H9 (cell line): ENCODE measurements around the gene TACC2. TPM values are rescaled to one million over a fixed set of nuclear protein-coding genes. Genes with fewer than 3 reads are reported as not detected.

ENCODE experiments used
- DNase-seq: peaks from one replicate; pipeline ENCODE4 v3.0.0-alpha.2; 2017
- H2AFZ ChIP-seq: one replicate; pipeline ENCODE4 v1.6.1; 2013; ENCODE audit warnings: mild to moderate bottlenecking, low read length, control low read depth, moderate library complexity
- H2AK5ac ChIP-seq: 2 replicates; pipeline ENCODE4 v1.6.1; 2013; ENCODE audit warnings: low read length, control low read depth, mixed read lengths; ENCODE audit not compliant: insufficient read length
- H2BK120ac ChIP-seq: one replicate; pipeline ENCODE4 v1.6.1; 2013; ENCODE audit warnings: low read depth, mild to moderate bottlenecking, low read length, control low read depth, inconsistent platforms; ENCODE audit not compliant: poor library complexity, severe bottlenecking
- H2BK12ac ChIP-seq: 2 replicates; pipeline ENCODE4 v1.6.1; 2013; ENCODE audit warnings: low read length, control low read depth, mixed read lengths, low read depth; ENCODE audit not compliant: insufficient read length
- H2BK15ac ChIP-seq: 2 replicates; pipeline ENCODE4 v1.6.1; 2013; ENCODE audit warnings: low read depth, low read length, control low read depth
- H2BK20ac ChIP-seq: one replicate; pipeline ENCODE4 v1.6.1; 2013; ENCODE audit warnings: low read depth, mild to moderate bottlenecking, low read length, control low read depth, inconsistent platforms; ENCODE audit not compliant: poor library complexity, severe bottlenecking
- H2BK5ac ChIP-seq: 2 replicates; pipeline ENCODE4 v1.6.1; 2013; ENCODE audit warnings: low read length, control low read depth, mixed read lengths; ENCODE audit not compliant: insufficient read length
- H3K14ac ChIP-seq: 2 replicates; pipeline ENCODE4 v1.6.1; 2013; ENCODE audit warnings: low read length, control low read depth; ENCODE audit not compliant: insufficient read depth
- H3K18ac ChIP-seq: 2 replicates; pipeline ENCODE4 v1.6.1; 2013; ENCODE audit warnings: low read depth, mild to moderate bottlenecking, mixed read lengths, low read length, control low read depth; ENCODE audit not compliant: insufficient read length
- H3K23ac ChIP-seq: 2 replicates; pipeline ENCODE4 v1.6.1; 2013; ENCODE audit warnings: low read length, control low read depth, mixed read lengths, low read depth; ENCODE audit not compliant: insufficient read length
- H3K23me2 ChIP-seq: 2 replicates; pipeline ENCODE4 v1.6.1; 2013; ENCODE audit warnings: low read depth, mild to moderate bottlenecking, mixed read lengths, low read length, control low read depth; ENCODE audit not compliant: insufficient read length, poor library complexity, severe bottlenecking
- H3K27ac ChIP-seq: 2 replicates; pipeline ENCODE4 v1.5.1; 2013; ENCODE audit warnings: low read length, control low read depth, mixed read lengths, low read depth; ENCODE audit not compliant: insufficient read length
- H3K27me3 ChIP-seq: 2 replicates; pipeline ENCODE4 v1.6.1; 2013; ENCODE audit warnings: low read length, control low read depth, inconsistent platforms; ENCODE audit not compliant: insufficient read depth
- H3K4ac ChIP-seq: 2 replicates; pipeline ENCODE4 v1.6.1; 2013; ENCODE audit warnings: low read depth, mild to moderate bottlenecking, control low read depth, inconsistent platforms, low read length, moderate library complexity
- H3K4me1 ChIP-seq: 2 replicates; pipeline ENCODE4 v1.6.1; 2013; ENCODE audit warnings: low read length, control low read depth, inconsistent platforms; ENCODE audit not compliant: insufficient read depth
- H3K4me2 ChIP-seq: 2 replicates; pipeline ENCODE4 v1.6.1; 2013; ENCODE audit warnings: low read length, control low read depth, mixed read lengths; ENCODE audit not compliant: insufficient read length, insufficient read depth
- H3K56ac ChIP-seq: 2 replicates; pipeline ENCODE4 v1.6.1; 2013; ENCODE audit warnings: low read depth, mild to moderate bottlenecking, mixed read lengths, low read length, control low read depth; ENCODE audit not compliant: insufficient read length
- H3K79me1 ChIP-seq: 2 replicates; pipeline ENCODE4 v1.6.1; 2013; ENCODE audit warnings: low read depth, mild to moderate bottlenecking, moderate library complexity, low read length, control low read depth, inconsistent platforms; ENCODE audit not compliant: insufficient read depth, poor library complexity, severe bottlenecking
- H3K79me2 ChIP-seq: 2 replicates; pipeline ENCODE4 v1.6.1; 2013; ENCODE audit warnings: low read length, control low read depth, inconsistent platforms; ENCODE audit not compliant: insufficient read depth
- H3K9ac ChIP-seq: 2 replicates; pipeline ENCODE4 v1.6.1; 2013; ENCODE audit warnings: low read length, control low read depth, mixed read lengths; ENCODE audit not compliant: insufficient read length; ENCODE audit errors: extremely low read depth
- H3K9me3 ChIP-seq: one replicate; pipeline ENCODE4 v1.6.1; 2013; ENCODE audit warnings: low read depth, low read length, inconsistent platforms; ENCODE audit not compliant: control insufficient read depth
- H3T11ph ChIP-seq: one replicate; pipeline ENCODE4 v1.6.1; 2013; ENCODE audit warnings: mild to moderate bottlenecking, low read length, control low read depth, inconsistent platforms
- H4K20me1 ChIP-seq: one replicate; pipeline ENCODE4 v1.6.1; 2013; ENCODE audit not compliant: control insufficient read depth, insufficient read length, insufficient read depth
- H4K5ac ChIP-seq: 2 replicates; pipeline ENCODE4 v1.6.1; 2013; ENCODE audit warnings: low read depth, mild to moderate bottlenecking, mixed read lengths, low read length, control low read depth; ENCODE audit not compliant: insufficient read length
- H4K8ac ChIP-seq: replicated peaks from 2 replicates; pipeline ENCODE4 v1.6.1; 2013; ENCODE audit warnings: low read length, control low read depth, mixed read lengths, low read depth; ENCODE audit not compliant: insufficient read length
- H4K91ac ChIP-seq: 2 replicates; pipeline ENCODE4 v1.6.1; 2013; ENCODE audit warnings: low read depth, mild to moderate bottlenecking, moderate library complexity, mixed read lengths, low read length, control low read depth; ENCODE audit not compliant: insufficient read length
- H3K27ac Mint-ChIP-seq, 3 experiments: 2 replicates in 2 of 3; 3 replicates in 1 of 3; pipeline ENCODE4 v1.8.0; 2020 to 2021; ENCODE audit warnings: mixed read lengths in 3 of 3, mild to moderate bottlenecking in 1 of 3, moderate library complexity in 1 of 3
- H3K27me3 Mint-ChIP-seq: 2 replicates; pipeline ENCODE4 v1.8.0; 2021; ENCODE audit warnings: low read depth, mild to moderate bottlenecking, moderate library complexity, mixed read lengths
- H3K36me3 Mint-ChIP-seq, 3 experiments: 2 replicates in 2 of 3; 3 replicates in 1 of 3; pipeline ENCODE4 v1.8.0; 2020 to 2021; ENCODE audit warnings: low read depth in 3 of 3, mixed read lengths in 3 of 3; ENCODE audit not compliant: insufficient read depth in 1 of 3
- H3K4me1 Mint-ChIP-seq, 2 experiments: 2 replicates each; pipeline ENCODE4 v1.8.0; 2020; ENCODE audit warnings: mixed read lengths in 2 of 2
- H3K4me3 Mint-ChIP-seq, 2 experiments: 2 replicates in 1 of 2; 3 replicates in 1 of 2; pipeline ENCODE4 v1.8.0; 2020 to 2021; ENCODE audit warnings: mild to moderate bottlenecking in 2 of 2, mixed read lengths in 2 of 2, moderate library complexity in 1 of 2
- H3K9me3 Mint-ChIP-seq, 2 experiments: 2 replicates in 1 of 2; 3 replicates in 1 of 2; pipeline ENCODE4 v1.8.0; 2020; ENCODE audit warnings: mild to moderate bottlenecking in 2 of 2, mixed read lengths in 2 of 2, moderate library complexity in 1 of 2
- WGBS: extraction: QIAGEN DNeasy Blood & Tissue Kit; methylation state at CpG from one replicate; pipeline ENCODE4 v1.1.7; 2013; ENCODE audit warnings: missing lambda C conversion rate, low lambda C conversion rate, mixed read lengths; ENCODE audit not compliant: insufficient read length; ENCODE audit errors: extremely low coverage; 5-methylcytosine and 5-hydroxymethylcytosine counted together
- total RNA-seq: library from RNA; stranded (reverse); gene quantifications from 2 replicates; pipeline ENCODE4 v1.2.1, GENCODE V29; 2021
- TF ChIP-seq, protein P1 (sequence below): fragments of 200-600 bp; sonication (generic); conservative IDR thresholded peaks from 3 replicates; pipeline ENCODE4 v1.8.0; 2021; ENCODE audit warnings: antibody characterized with exemption, mild to moderate bottlenecking

Gene TACC2
- total RNA-seq, 1 experiment from 2014 or later = 58.1 TPM

DNA sequence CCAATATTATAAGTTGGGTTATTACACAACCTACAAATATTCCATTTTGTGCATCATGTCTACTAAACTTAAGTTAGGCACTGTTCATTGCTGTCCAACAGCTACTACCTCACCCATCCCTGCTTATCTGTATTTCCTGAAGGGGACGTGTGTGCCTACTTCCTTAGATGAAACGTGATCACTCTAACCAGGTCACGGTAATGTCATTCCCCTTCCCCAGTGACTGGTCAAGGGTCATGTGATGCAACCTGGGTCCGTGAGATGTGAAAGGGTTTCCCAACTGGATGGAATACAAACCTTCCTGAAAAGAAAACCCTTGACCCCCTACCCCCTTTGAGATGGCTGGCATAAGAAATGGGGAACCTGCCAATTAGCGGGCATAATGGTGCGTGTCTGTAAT is 12.4 kb upstream of the TACC2 start:
- no peak overlapping the region for H3K56ac ChIP-seq
- WGBS = no CpG with 5 or more reads among the region's 6 CpGs
- Mint-ChIP-seq H3K4me3 (no peak overlapping the region), H3K36me3 (peaks cover 19 to 37% (median 34%) of the 10 kb centered on the region in 3 experiments), H3K4me1 (peaks cover 11 to 15% of the 10 kb centered on the region in 2 experiments), H3K9me3 (peaks cover 20 to 29% of the 10 kb centered on the region in 2 experiments), H3K27ac (no peak overlapping the region), H3K27me3 (peaks cover 10% of the 10 kb centered on the region)
- H4K8ac ChIP-seq = no peak overlapping the region
- H3K79me1 ChIP-seq = no peaks in the 10 kb centered on the region
- H3K79me2 ChIP-seq = peaks cover 2% of the 10 kb centered on the region; the same call in 1 of the 2 replicates
- H3K9ac ChIP-seq = no peak overlapping the region
- no peak overlapping the region for H2AFZ ChIP-seq
- H2BK12ac ChIP-seq = no peak overlapping the region
- no peak overlapping the region for H2BK120ac ChIP-seq
- no peak for DNase-seq
- TF ChIP-seq, protein P1, sequence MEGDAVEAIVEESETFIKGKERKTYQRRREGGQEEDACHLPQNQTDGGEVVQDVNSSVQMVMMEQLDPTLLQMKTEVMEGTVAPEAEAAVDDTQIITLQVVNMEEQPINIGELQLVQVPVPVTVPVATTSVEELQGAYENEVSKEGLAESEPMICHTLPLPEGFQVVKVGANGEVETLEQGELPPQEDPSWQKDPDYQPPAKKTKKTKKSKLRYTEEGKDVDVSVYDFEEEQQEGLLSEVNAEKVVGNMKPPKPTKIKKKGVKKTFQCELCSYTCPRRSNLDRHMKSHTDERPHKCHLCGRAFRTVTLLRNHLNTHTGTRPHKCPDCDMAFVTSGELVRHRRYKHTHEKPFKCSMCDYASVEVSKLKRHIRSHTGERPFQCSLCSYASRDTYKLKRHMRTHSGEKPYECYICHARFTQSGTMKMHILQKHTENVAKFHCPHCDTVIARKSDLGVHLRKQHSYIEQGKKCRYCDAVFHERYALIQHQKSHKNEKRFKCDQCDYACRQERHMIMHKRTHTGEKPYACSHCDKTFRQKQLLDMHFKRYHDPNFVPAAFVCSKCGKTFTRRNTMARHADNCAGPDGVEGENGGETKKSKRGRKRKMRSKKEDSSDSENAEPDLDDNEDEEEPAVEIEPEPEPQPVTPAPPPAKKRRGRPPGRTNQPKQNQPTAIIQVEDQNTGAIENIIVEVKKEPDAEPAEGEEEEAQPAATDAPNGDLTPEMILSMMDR = no peak
- no peak overlapping the region for H2BK15ac ChIP-seq
- H4K5ac ChIP-seq = no peak overlapping the region
- no peak overlapping the region for H3K23ac ChIP-seq
- peaks cover 6% of the 10 kb centered on the region for H3K23me2 ChIP-seq
- no peak overlapping the region for H3K14ac ChIP-seq
- no peak overlapping the region for H3K18ac ChIP-seq
- H3K4ac ChIP-seq = no peak overlapping the region
- peaks cover 18% of the 10 kb centered on the region for H3K9me3 ChIP-seq
- no peak overlapping the region for H3K27ac ChIP-seq
- no peak overlapping the region for H2AK5ac ChIP-seq
- H3K27me3 ChIP-seq = no peaks in the 10 kb centered on the region
- H4K91ac ChIP-seq = no peak overlapping the region
- no peaks in the 10 kb centered on the region for H4K20me1 ChIP-seq
- no peak overlapping the region for H3T11ph ChIP-seq
- no peak overlapping the region for H2BK20ac ChIP-seq
- H2BK5ac ChIP-seq = no peak overlapping the region
- no peak overlapping the region for H3K4me2 ChIP-seq
- no peaks in the 10 kb centered on the region; the same call in 1 of the 2 replicates for H3K4me1 ChIP-seq
